DMS79 treated with DMSO at 0.1 percent for 48 hours (cell line): ENCODE results near the gene SEPTIN5.

Experiments
- DNase-seq: peaks from one replicate; lab custom pipeline; 2025; lab: John Stamatoyannopoulos, UW

SEPTIN5 gene

GRCh38 chr22:19748991-19749664, 34.8 kb downstream of the SEPTIN5 start:
- DNase-seq: no peak

- DNase-seq: no peak
Measured at GRCh38 chr22:19749876-19750275, 35.6 kb downstream of the SEPTIN5 start.

GRCh38 chr22:19750507-19751490, 36.5 kb downstream of the SEPTIN5 start:
- no peak for DNase-seq

- no peak for DNase-seq
Measured at GRCh38 chr22:19751497-19752245, 37.4 kb downstream of the SEPTIN5 start.

- no peak for DNase-seq
Measured at GRCh38 chr22:19753090-19753842, 39.0 kb downstream of the SEPTIN5 start.

- DNase-seq: no peak
Measured at GRCh38 chr22:19753996-19754700, 39.8 kb downstream of the SEPTIN5 start.

GRCh38 chr22:19754701-19755144, 40.4 kb downstream of the SEPTIN5 start:
- no peak for DNase-seq

- DNase-seq: no peak
Measured at GRCh38 chr22:19755145-19755710, 40.9 kb downstream of the SEPTIN5 start.

GRCh38 chr22:19755722-19756287, 41.5 kb downstream of the SEPTIN5 start:
- DNase-seq: no peak

- peak; percentile 8 for DNase-seq
Measured at GRCh38 chr22:19756288-19757128, 42.2 kb downstream of the SEPTIN5 start.

- no peak for DNase-seq
Measured at GRCh38 chr22:19757140-19757984, 43.1 kb downstream of the SEPTIN5 start.

GRCh38 chr22:19757985-19758895, 43.9 kb downstream of the SEPTIN5 start:
- no peak for DNase-seq

GRCh38 chr22:19758896-19759426, 44.7 kb downstream of the SEPTIN5 start:
- no peak for DNase-seq

GRCh38 chr22:19759427-19760057, 45.2 kb downstream of the SEPTIN5 start:
- DNase-seq: peak; percentile 26

GRCh38 chr22:19760058-19760950, 46.0 kb downstream of the SEPTIN5 start, which contains the start of gene TBX1:
Gene TBX1 (plus strand): TSS chr22:19760778. CDS start chr22:19760844, 66 bp downstream.
- peak; percentile 1 for DNase-seq
